Measurements from ENCODE around the gene PLVAP.

- TF ChIP-seq CTCF (conservative IDR thresholded peaks at IDR 0.05 in 1 of 2, IDR thresholded peaks at IDR 0.05 in 1 of 2; ENCODE audit: extremely low read depth in 1 of 2, insufficient read depth in 1 of 2, low read depth in 1 of 2, low read length in 2 of 2) (no peak), EZH2 (IDR thresholded peaks at IDR 0.05; ENCODE audit: borderline replicate concordance, low read length) (no peak)
Measured at GRCh38 chr19:17380426-17381138, 3.4 kb upstream of the PLVAP start.
